ENCODE measurements around the gene NPIPB8.
"Not testable (repeated sequence)": the region's sequence is repeated elsewhere in the genome, so short reads cannot be mapped to it uniquely, and the experiment has no call there.

Gene NPIPB8

GRCh38 chr16:28623172-28623711 lies 14.6 kb upstream of the NPIPB8 start:
- in situ Hi-C loops (cut with MboI; ENCODE audit: low sequenced_read_pairs): no loop called here

- in situ Hi-C loops (cut with MboI; ENCODE audit: low sequenced_read_pairs): not testable (repeated sequence)
Measured at GRCh38 chr16:28630905-28631304, 7.0 kb upstream of the NPIPB8 start.

- in situ Hi-C loops (cut with MboI; ENCODE audit: low sequenced_read_pairs): not testable (repeated sequence)
Measured at GRCh38 chr16:28636093-28636823, 1.6 kb upstream of the NPIPB8 start.

GRCh38 chr16:28638359-28638758 lies 494 bp downstream of the NPIPB8 start:
- in situ Hi-C loops (cut with MboI; ENCODE audit: low sequenced_read_pairs): not testable (repeated sequence)

GRCh38 chr16:28639959-28640358 lies 2.1 kb downstream of the NPIPB8 start:
- in situ Hi-C loops (cut with MboI; ENCODE audit: low sequenced_read_pairs): not testable (repeated sequence)

GRCh38 chr16:28666264-28666663 lies 28.4 kb downstream of the NPIPB8 start:
- in situ Hi-C loops (cut with MboI; ENCODE audit: low sequenced_read_pairs): not testable (repeated sequence)

- in situ Hi-C loops (cut with MboI; ENCODE audit: low sequenced_read_pairs): not testable (repeated sequence)
Measured at GRCh38 chr16:28667480-28667879, 29.6 kb downstream of the NPIPB8 start.

GRCh38 chr16:28668199-28668598 lies 30.3 kb downstream of the NPIPB8 start:
- in situ Hi-C loops (cut with MboI; ENCODE audit: low sequenced_read_pairs): not testable (repeated sequence)

- in situ Hi-C loops (cut with MboI; ENCODE audit: low sequenced_read_pairs): not testable (repeated sequence)
Measured at GRCh38 chr16:28688327-28688952, 50.6 kb downstream of the NPIPB8 start.

- in situ Hi-C loops (cut with MboI; ENCODE audit: low sequenced_read_pairs): not testable (repeated sequence)
Measured at GRCh38 chr16:28689425-28689824, 51.6 kb downstream of the NPIPB8 start.

GRCh38 chr16:28691722-28692121 lies 53.9 kb downstream of the NPIPB8 start:
- in situ Hi-C loops (cut with MboI; ENCODE audit: low sequenced_read_pairs): not testable (repeated sequence)

GRCh38 chr16:28693257-28693950 lies 55.5 kb downstream of the NPIPB8 start:
- in situ Hi-C loops (cut with MboI; ENCODE audit: low sequenced_read_pairs): not testable (repeated sequence)

GRCh38 chr16:28699792-28700191 lies 61.9 kb downstream of the NPIPB8 start:
- in situ Hi-C loops (cut with MboI; ENCODE audit: low sequenced_read_pairs): not testable (repeated sequence)

GRCh38 chr16:28700349-28700748 lies 62.5 kb downstream of the NPIPB8 start:
- in situ Hi-C loops (cut with MboI; ENCODE audit: low sequenced_read_pairs): not testable (repeated sequence)

GRCh38 chr16:28701384-28701783 lies 63.5 kb downstream of the NPIPB8 start:
- in situ Hi-C loops (cut with MboI; ENCODE audit: low sequenced_read_pairs): not testable (repeated sequence)

GRCh38 chr16:28704246-28704645 lies 66.4 kb downstream of the NPIPB8 start:
- in situ Hi-C loops (cut with MboI; ENCODE audit: low sequenced_read_pairs): not testable (repeated sequence)

Data from HL-60/S4 treated with phorbol 12-myristate 13-acetate at 8.2 ng/mL for 4 days and 3 days (cell line).